AG10803 (cell line): ENCODE measurements around the gene STIL.

ENCODE experiments used
- DNase-seq: peaks from one replicate; pipeline ENCODE4 v3.0.0; 2010; ENCODE audit warnings: low read depth
- H3K4me3 ChIP-seq: 2 replicates; pipeline ENCODE4 v1.5.1; 2011; ENCODE audit warnings: mild to moderate bottlenecking, low read length, control low read depth
- TF ChIP-seq, protein P1 (sequence below): conservative IDR thresholded peaks from 2 replicates; pipeline ENCODE4 v1.5.1; 2011; ENCODE audit warnings: mild to moderate bottlenecking, low read length, control low read depth, inconsistent platforms

STIL gene

DNA sequence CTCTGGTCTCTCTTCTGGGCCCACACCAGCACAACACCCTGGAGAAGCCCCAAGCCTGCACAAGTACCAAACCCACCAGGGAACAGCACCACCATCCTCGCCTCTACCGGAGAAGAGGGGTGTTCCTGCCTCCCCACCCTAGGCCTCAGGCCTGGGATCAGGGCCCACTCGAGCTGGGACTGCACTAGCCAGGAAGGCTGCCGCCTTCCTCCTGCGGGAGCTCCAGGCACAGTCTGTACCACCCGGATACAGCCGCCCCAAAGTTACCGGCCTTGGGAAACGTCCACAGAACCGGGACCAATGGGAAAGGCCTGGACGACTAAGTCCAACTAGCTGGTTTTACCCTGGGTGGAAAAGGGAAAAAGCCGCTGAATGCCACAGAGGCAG, 85.3 kb downstream of the STIL start:
- no peak overlapping the region for H3K4me3 ChIP-seq
- no peak for DNase-seq
- TF ChIP-seq, protein P1, sequence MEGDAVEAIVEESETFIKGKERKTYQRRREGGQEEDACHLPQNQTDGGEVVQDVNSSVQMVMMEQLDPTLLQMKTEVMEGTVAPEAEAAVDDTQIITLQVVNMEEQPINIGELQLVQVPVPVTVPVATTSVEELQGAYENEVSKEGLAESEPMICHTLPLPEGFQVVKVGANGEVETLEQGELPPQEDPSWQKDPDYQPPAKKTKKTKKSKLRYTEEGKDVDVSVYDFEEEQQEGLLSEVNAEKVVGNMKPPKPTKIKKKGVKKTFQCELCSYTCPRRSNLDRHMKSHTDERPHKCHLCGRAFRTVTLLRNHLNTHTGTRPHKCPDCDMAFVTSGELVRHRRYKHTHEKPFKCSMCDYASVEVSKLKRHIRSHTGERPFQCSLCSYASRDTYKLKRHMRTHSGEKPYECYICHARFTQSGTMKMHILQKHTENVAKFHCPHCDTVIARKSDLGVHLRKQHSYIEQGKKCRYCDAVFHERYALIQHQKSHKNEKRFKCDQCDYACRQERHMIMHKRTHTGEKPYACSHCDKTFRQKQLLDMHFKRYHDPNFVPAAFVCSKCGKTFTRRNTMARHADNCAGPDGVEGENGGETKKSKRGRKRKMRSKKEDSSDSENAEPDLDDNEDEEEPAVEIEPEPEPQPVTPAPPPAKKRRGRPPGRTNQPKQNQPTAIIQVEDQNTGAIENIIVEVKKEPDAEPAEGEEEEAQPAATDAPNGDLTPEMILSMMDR, result no peak

DNA sequence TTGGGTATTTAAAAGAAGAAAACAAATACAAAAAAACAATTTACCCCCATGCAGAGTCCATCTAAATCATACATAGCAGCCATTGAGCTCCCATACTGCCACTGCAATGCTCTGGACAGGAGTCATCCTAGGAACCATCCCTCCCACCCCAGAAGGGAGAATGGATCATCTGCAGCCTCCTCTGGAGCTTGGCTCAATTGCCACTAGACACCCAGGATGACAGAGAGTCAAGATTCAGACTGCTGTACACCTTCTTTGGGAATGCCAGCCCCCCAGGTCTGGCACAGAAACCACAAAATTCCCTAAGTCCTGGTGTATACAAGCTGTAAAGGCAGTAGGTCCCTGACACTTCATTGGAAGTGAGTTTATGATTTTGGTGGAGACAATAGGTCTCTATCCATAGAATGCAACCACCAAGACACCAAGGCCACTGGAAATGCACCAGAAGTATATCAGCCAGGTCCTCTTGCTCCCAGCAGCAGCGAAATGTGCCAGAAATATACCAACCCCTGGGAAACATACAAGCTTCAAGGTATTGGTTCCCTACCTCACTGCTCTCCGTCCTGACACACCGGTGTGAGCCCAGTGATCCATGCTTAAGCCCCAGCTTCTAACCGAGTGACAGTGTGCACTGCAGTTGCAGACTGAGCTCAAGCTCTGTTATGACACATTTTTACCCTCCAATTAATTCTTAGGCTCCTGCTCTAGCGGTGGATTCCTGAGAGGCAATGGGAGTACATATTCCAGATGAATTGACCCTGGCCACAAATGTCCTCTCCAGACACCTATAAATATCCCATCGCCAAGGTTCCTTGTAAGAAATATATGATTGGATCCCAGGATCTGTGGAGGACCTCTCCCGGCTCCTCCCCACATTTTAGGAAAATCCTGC, 86.4 kb downstream of the STIL start:
- no peak for DNase-seq
- TF ChIP-seq, protein P1, result no peak
- H3K4me3 ChIP-seq, result no peak overlapping the region

DNA sequence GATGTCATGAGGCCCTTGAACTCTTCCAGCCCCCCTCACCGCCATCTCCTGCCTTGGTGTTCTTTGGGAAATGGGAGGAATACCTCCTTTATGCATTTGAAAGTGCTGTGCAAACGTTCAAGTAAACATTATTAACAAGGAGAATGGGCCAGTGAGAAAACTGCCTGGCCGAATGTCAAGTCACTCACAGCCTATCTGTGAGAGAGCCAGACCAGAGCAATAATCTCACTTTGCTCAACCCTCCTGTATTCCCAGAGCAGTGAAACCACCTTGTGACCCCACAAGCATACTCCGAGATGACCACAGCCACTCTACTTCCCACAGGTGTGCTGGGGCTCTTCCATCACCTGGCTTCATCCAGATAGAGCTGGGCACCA, 87.1 kb downstream of the STIL start:
- H3K4me3 ChIP-seq, result no peak overlapping the region
- no peak for DNase-seq
- TF ChIP-seq, protein P1, result no peak

DNA sequence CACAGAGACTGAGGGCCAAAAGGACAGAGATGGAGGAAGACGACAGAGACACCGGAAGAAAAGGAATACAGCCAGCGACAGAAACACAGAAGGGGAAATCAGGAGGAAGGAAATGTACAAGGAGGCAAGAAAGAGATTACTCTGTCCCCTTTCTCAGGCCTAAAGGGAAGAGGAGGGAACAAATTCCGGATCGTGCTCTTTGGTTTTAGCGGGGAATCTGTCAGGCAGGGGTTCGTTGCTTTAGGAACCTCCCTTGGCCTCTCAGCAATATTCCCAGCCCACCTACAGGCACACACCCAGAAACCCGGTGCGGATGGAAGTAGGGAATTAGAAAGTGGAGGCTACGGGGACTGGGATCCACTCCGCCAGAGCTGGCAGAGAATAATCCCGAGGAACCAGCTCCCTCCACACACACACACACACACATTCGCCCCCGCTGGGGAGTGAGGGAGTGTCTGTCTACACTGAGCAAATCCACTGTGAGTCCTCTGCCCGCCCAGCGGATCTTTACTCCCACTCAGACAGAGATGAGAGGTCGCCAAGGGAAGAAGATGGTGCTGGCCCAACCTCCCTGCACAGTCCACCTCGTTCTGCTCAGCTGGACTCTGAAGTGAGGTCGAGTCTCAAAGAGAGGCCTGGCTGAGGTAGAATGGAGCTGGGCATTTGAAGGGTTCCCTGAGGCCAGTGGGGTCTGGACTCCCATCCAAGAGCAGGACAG, 87.7 kb downstream of the STIL start:
- H3K4me3 ChIP-seq, result no peak overlapping the region
- TF ChIP-seq, protein P1, result no peak
- DNase-seq, result no peak

DNA sequence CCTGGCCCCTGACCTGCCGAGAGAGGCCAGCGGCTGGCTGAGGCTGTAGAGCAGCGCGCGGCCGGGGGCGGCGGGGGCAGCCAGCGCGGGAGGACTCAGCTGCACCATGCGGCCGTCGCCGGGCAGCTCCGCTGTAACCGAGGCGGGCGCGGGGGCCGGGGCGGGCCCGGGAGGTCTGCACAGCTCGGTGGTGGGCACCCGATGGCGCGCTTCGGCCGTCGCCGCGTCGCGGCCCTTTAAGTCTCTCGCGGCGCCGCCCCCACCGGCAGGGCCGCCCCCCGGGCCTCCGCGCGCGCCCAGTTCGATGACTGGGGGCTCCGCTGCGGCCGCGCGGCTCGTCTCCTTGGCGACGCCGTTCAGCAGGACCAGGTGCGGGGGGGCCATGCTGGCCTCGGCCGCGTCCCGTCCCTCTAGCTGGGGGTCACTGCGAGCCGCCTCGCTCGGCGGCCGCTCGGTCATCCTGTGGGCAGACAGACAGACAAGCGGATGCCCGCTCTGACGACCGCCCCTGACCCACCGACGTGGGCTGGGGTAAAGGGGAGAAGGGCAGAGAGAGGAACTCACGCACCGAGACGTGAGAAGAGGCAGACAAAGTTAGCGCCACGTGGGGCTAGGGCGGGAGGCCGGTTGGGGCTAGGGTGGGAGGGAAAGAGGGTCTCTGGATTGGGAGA, 88.4 kb downstream of the STIL start:
- TF ChIP-seq, protein P1, result no peak
- no peak overlapping the region for H3K4me3 ChIP-seq
- no peak for DNase-seq

DNA sequence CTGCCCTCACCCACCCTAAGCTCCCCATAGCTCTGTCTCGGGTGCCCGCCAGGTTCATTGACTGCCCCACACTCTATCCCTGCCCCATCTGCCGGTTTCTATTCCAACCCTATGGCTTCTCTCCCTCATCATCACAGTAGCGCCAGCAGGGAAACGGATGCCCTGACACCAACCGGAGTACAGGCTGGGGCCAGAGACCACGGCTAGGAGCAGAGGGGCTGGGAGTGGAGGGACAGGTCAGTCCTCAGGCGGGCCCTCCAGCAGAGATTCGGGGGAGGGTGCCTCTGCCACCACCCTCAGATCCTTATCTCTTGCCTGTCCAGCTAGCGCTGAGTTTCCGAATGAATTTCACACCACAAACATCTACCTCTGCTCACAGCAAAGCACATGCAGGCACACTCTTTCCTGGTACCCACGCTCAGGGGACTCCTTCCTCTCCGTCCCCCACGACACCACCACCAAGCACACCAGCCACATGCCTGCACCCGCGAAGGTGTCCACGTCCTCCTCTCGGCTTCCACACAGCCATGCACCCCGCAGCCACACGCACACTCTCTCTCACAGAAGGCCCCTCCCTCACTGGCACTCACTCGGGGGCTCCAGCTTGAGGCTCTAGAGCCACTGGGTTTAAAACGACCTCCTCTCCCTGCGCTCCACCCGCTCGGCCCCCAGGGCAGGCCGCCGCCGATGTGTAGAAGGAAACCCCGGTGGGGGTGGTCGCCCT, 89.1 kb downstream of the STIL start:
- TF ChIP-seq, protein P1, result no peak
- DNase-seq, result no peak
- H3K4me3 ChIP-seq, result no peak overlapping the region
